ENCODE results near the gene SYNDIG1. TPM values are rescaled to one million over a fixed set of nuclear protein-coding genes. Genes with fewer than 3 reads are reported as not detected.

SYNDIG1 gene
- total and polyA plus RNA-seq, 3 experiments from 2014 or later, result not detected

GRCh38 chr20:24461848-24462247, 7.6 kb upstream of the SYNDIG1 start:
- H3K27ac Mint-ChIP-seq, result no peak overlapping the region
- DNase-seq, result no peak
- no peaks in the 10 kb centered on the region for H3K36me3 Mint-ChIP-seq
- H3K27me3 ChIP-seq (ENCODE audit: insufficient read depth, low read length, poor library complexity, severe bottlenecking), result no peaks in the 10 kb centered on the region
- no peaks in the 10 kb centered on the region for H3K4me1 ChIP-seq (ENCODE audit: insufficient read depth, low read length)
- H3K27ac ChIP-seq (ENCODE audit: low read depth, low read length), result no peak overlapping the region
- ChIA-PET CTCF (no interaction called here), POLR2A (no interaction called here)
- H3K4me3 ChIP-seq (ENCODE audit: low read length), result no peak overlapping the region
- no peaks in the 10 kb centered on the region for H3K9me3 ChIP-seq (ENCODE audit: low read length)
- peaks cover 19 to 22% of the 10 kb centered on the region in 2 donors for H3K27me3 Mint-ChIP-seq
- H3K9me3 Mint-ChIP-seq, result no peaks in the 10 kb centered on the region
- H3K36me3 ChIP-seq (ENCODE audit: insufficient read depth, low read length), result no peaks in the 10 kb centered on the region
- no peaks in the 10 kb centered on the region for H3K4me1 Mint-ChIP-seq
- no peak overlapping the region for H3K4me3 Mint-ChIP-seq

- POLR2A ChIA-PET, result no interaction called here
- no peaks in the 10 kb centered on the region for H3K36me3 ChIP-seq (ENCODE audit: insufficient read depth, low read length)
- H3K9me3 Mint-ChIP-seq, result no peaks in the 10 kb centered on the region
Observed at GRCh38 chr20:24462460-24463010, 6.9 kb upstream of the SYNDIG1 start.

GRCh38 chr20:24465159-24465558, 4.3 kb upstream of the SYNDIG1 start:
- Histone ChIP-seq H3K36me3 (ENCODE audit: insufficient read depth, low read length) (no peaks in the 10 kb centered on the region), H3K27me3 (ENCODE audit: insufficient read depth, low read length, poor library complexity, severe bottlenecking) (no peaks in the 10 kb centered on the region), H3K9me3 (ENCODE audit: low read length) (no peaks in the 10 kb centered on the region), H3K27ac (ENCODE audit: low read depth, low read length) (no peak overlapping the region), H3K4me1 (ENCODE audit: insufficient read depth, low read length) (no peaks in the 10 kb centered on the region), H3K4me3 (ENCODE audit: low read length) (no peak overlapping the region)
- no peak for DNase-seq
- Mint-ChIP-seq H3K4me1 (no peaks in the 10 kb centered on the region), H3K27me3 (peaks cover 19 to 34% of the 10 kb centered on the region in 2 donors), H3K27ac (no peak overlapping the region), H3K4me3 (no peak overlapping the region), H3K36me3 (no peaks in the 10 kb centered on the region), H3K9me3 (no peaks in the 10 kb centered on the region)
- ChIA-PET CTCF (no interaction called here), POLR2A (no interaction called here)

More at GRCh38 chr20:24462460-24463010, 6.9 kb upstream of the SYNDIG1 start:
- H3K27ac ChIP-seq (ENCODE audit: low read depth, low read length), result no peak overlapping the region
- Mint-ChIP-seq H3K4me3 (no peak overlapping the region), H3K36me3 (no peaks in the 10 kb centered on the region), H3K27me3 (peaks cover 16 to 20% of the 10 kb centered on the region in 2 donors), H3K4me1 (no peaks in the 10 kb centered on the region), H3K27ac (no peak overlapping the region)
- no peak overlapping the region for H3K4me3 ChIP-seq (ENCODE audit: low read length)
- no peak for DNase-seq
- CTCF ChIA-PET, result no interaction called here
- no peaks in the 10 kb centered on the region for H3K27me3 ChIP-seq (ENCODE audit: insufficient read depth, low read length, poor library complexity, severe bottlenecking)
- H3K9me3 ChIP-seq (ENCODE audit: low read length), result no peaks in the 10 kb centered on the region
- H3K4me1 ChIP-seq (ENCODE audit: insufficient read depth, low read length), result no peaks in the 10 kb centered on the region

- Histone ChIP-seq H3K27ac (ENCODE audit: low read depth, low read length) (no peak overlapping the region), H3K27me3 (ENCODE audit: insufficient read depth, low read length, poor library complexity, severe bottlenecking) (peaks cover under 1% of the 10 kb centered on the region), H3K4me3 (ENCODE audit: low read length) (no peak overlapping the region), H3K4me1 (ENCODE audit: insufficient read depth, low read length) (no peaks in the 10 kb centered on the region), H3K36me3 (ENCODE audit: insufficient read depth, low read length) (no peaks in the 10 kb centered on the region), H3K9me3 (ENCODE audit: low read length) (no peaks in the 10 kb centered on the region)
- no peak overlapping the region for H3K27ac Mint-ChIP-seq
- CTCF ChIA-PET, result no interaction called here
- H3K4me1 Mint-ChIP-seq, result no peaks in the 10 kb centered on the region
- POLR2A ChIA-PET, result no interaction called here
- H3K36me3 Mint-ChIP-seq, result no peaks in the 10 kb centered on the region
- H3K27me3 Mint-ChIP-seq, result peaks cover 22 to 38% of the 10 kb centered on the region in 2 donors
- H3K4me3 Mint-ChIP-seq, result no peak overlapping the region
- no peak for DNase-seq
- H3K9me3 Mint-ChIP-seq, result no peaks in the 10 kb centered on the region
Observed at GRCh38 chr20:24465730-24466129, 3.7 kb upstream of the SYNDIG1 start.

GRCh38 chr20:24468401-24469115, 871 bp upstream of the SYNDIG1 start:
- Mint-ChIP-seq H3K36me3 (no peaks in the 10 kb centered on the region), H3K4me3 (no peak overlapping the region), H3K9me3 (no peaks in the 10 kb centered on the region), H3K4me1 (no peaks in the 10 kb centered on the region), H3K27me3 (peaks cover 25 to 52% of the 10 kb centered on the region in 2 donors), H3K27ac (no peak overlapping the region)
- ChIA-PET CTCF (no interaction called here), POLR2A (no interaction called here)
- Histone ChIP-seq H3K9me3 (ENCODE audit: low read length) (no peaks in the 10 kb centered on the region), H3K27ac (ENCODE audit: low read depth, low read length) (no peak overlapping the region), H3K4me3 (ENCODE audit: low read length) (no peak overlapping the region), H3K36me3 (ENCODE audit: insufficient read depth, low read length) (no peaks in the 10 kb centered on the region), H3K27me3 (ENCODE audit: insufficient read depth, low read length, poor library complexity, severe bottlenecking) (peaks cover 6% of the 10 kb centered on the region), H3K4me1 (ENCODE audit: insufficient read depth, low read length) (no peaks in the 10 kb centered on the region)
- no peak for DNase-seq

- no peak for DNase-seq
Observed at GRCh38 chr20:24469894-24470745, 691 bp downstream of the SYNDIG1 start.

GRCh38 chr20:24470746-24471582, 1.5 kb downstream of the SYNDIG1 start:
- Histone ChIP-seq H3K4me1 (ENCODE audit: insufficient read depth, low read length) (no peaks in the 10 kb centered on the region), H3K27ac (ENCODE audit: low read depth, low read length) (no peak overlapping the region), H3K9me3 (ENCODE audit: low read length) (no peaks in the 10 kb centered on the region), H3K36me3 (ENCODE audit: insufficient read depth, low read length) (no peaks in the 10 kb centered on the region), H3K27me3 (ENCODE audit: insufficient read depth, low read length, poor library complexity, severe bottlenecking) (peaks cover 6% of the 10 kb centered on the region), H3K4me3 (ENCODE audit: low read length) (no peak overlapping the region)
- no peaks in the 10 kb centered on the region for H3K4me1 Mint-ChIP-seq
- no peaks in the 10 kb centered on the region for H3K9me3 Mint-ChIP-seq
- DNase-seq, result no peak
- no peaks in the 10 kb centered on the region for H3K36me3 Mint-ChIP-seq
- ChIA-PET POLR2A (no interaction called here), CTCF (no interaction called here)
- peaks cover 18 to 52% of the 10 kb centered on the region in 2 donors for H3K27me3 Mint-ChIP-seq
- H3K4me3 Mint-ChIP-seq, result no peak overlapping the region
- H3K27ac Mint-ChIP-seq, result no peak overlapping the region

More at GRCh38 chr20:24469894-24470745, 691 bp downstream of the SYNDIG1 start:
- H3K4me1 ChIP-seq (ENCODE audit: insufficient read depth, low read length), result no peaks in the 10 kb centered on the region
- H3K4me3 Mint-ChIP-seq, result peak overlapping the region in 1 of 7 donors; percentile 23
- H3K27ac Mint-ChIP-seq, result no peak overlapping the region
- no peaks in the 10 kb centered on the region for H3K36me3 Mint-ChIP-seq
- ChIA-PET CTCF (no interaction called here), POLR2A (no interaction called here)
- no peaks in the 10 kb centered on the region for H3K4me1 Mint-ChIP-seq
- no peak overlapping the region for H3K27ac ChIP-seq (ENCODE audit: low read depth, low read length)
- peaks cover 19 to 52% of the 10 kb centered on the region in 2 donors for H3K27me3 Mint-ChIP-seq
- no peak overlapping the region for H3K4me3 ChIP-seq (ENCODE audit: low read length)
- no peaks in the 10 kb centered on the region for H3K9me3 Mint-ChIP-seq
- no peaks in the 10 kb centered on the region for H3K36me3 ChIP-seq (ENCODE audit: insufficient read depth, low read length)
- H3K27me3 ChIP-seq (ENCODE audit: insufficient read depth, low read length, poor library complexity, severe bottlenecking), result peaks cover 6% of the 10 kb centered on the region
- no peaks in the 10 kb centered on the region for H3K9me3 ChIP-seq (ENCODE audit: low read length)
